ENCODE data around the gene SDCCAG8. TPM values are rescaled to one million over a fixed set of nuclear protein-coding genes. Genes with fewer than 3 reads are reported as not detected.

Gene SDCCAG8
- total RNA-seq, 4 donors from 2014 or later = 30.3 to 131 (median 55.4) TPM

DNA sequence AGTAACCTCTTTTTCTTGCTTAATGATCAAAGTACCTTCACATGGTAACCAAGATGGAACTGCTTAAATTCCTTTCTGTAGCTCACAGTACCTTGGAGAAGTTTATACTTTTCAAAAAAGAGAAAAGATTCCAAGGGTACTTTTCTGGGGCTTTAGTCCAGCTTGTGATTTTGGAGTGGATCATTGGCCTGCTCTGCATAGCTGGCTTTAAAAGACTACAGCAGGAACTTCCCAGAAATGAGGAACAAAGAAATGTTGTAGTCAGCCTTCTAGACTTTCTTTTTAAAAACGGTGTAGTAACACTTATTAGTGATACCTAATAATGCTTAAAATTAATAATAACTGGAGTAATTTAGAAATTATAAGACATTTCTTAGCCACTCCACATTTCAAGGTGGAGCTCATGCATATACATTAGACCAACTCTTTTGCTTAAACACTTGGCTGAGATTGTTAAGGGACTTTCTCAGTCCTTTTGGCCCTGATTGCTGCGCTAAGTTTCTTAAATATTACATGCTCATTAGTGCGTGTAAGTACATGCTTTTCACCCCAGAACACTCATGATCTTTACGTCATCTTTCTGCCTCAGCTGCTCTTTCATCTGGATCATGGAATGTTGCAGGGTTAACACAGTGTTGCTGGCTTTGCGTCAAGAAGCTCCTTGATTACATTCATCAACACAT, 57.3 kb downstream of the SDCCAG8 start:
- TF ChIP-seq, protein P1, sequence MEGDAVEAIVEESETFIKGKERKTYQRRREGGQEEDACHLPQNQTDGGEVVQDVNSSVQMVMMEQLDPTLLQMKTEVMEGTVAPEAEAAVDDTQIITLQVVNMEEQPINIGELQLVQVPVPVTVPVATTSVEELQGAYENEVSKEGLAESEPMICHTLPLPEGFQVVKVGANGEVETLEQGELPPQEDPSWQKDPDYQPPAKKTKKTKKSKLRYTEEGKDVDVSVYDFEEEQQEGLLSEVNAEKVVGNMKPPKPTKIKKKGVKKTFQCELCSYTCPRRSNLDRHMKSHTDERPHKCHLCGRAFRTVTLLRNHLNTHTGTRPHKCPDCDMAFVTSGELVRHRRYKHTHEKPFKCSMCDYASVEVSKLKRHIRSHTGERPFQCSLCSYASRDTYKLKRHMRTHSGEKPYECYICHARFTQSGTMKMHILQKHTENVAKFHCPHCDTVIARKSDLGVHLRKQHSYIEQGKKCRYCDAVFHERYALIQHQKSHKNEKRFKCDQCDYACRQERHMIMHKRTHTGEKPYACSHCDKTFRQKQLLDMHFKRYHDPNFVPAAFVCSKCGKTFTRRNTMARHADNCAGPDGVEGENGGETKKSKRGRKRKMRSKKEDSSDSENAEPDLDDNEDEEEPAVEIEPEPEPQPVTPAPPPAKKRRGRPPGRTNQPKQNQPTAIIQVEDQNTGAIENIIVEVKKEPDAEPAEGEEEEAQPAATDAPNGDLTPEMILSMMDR (IDR thresholded peaks at IDR 0.05) = no peak
- no peak for TF ChIP-seq POLR2A (IDR thresholded peaks at IDR 0.05)
- H3K9me3 ChIP-seq = no peaks in the 10 kb centered on the region
- H3K4me3 ChIP-seq = no peak overlapping the region
- DNase-seq = no peak
- no peaks in the 10 kb centered on the region for H3K27me3 ChIP-seq
- H3K4me1 ChIP-seq = no peaks in the 10 kb centered on the region
- H3K27ac ChIP-seq = peak overlapping the region in 2 of 4 donors; percentile 8 to 38
- peaks cover 0 to 12% (median 0%) of the 10 kb centered on the region in 3 donors for H3K36me3 ChIP-seq

DNA sequence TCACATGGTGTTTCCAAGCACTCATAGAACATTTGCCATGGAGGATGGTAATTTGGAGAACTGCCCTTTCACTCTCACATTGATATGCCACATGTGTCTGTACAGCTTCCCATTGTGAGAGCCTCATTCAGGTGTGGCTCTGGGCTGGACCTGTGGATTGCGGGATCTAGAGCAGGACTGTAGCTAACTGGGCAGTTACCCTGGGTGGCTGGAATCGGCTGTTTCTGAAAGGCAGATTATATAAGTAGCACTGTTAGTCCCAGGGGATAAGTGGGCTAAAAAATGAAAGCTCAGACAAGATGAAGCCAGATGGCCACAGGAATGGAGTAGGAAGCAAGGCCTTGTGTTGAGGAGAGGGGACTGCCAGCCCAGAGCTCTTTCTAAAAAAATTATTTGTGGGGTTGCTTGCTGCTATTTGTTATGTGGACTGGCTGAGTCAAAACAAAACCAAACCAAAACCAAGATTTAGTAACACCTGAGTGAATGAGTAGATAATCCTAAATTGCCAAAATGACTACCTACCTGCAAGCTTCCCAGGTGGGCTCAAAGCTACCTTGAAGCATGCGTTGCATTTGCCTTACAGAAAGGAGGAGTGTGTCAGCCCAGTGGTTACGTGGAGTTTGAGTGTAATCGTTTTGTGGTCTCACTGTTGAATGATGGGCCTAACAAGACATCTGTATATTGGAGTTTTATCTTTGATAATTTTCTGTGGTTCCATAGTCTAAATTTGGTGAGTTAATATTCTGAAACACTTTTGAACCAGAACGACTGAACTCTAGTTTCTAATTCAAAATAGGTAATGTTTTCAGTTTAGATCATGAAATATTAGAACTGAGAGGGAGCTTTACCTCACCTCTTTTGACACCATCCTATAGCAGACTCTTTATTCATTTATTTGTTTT, 58.0 kb downstream of the SDCCAG8 start:
- Histone ChIP-seq H3K4me1 (no peaks in the 10 kb centered on the region), H3K27ac (peak overlapping the region in 2 of 4 donors; percentile 8 to 38), H3K9me3 (no peaks in the 10 kb centered on the region), H3K4me3 (no peak overlapping the region), H3K36me3 (peaks cover 0 to 16% (median 0%) of the 10 kb centered on the region in 3 donors), H3K27me3 (no peaks in the 10 kb centered on the region)
- no peak for DNase-seq
- no peak for TF ChIP-seq POLR2A (IDR thresholded peaks at IDR 0.05)
- TF ChIP-seq, protein P1 (IDR thresholded peaks at IDR 0.05) = no peak

DNA sequence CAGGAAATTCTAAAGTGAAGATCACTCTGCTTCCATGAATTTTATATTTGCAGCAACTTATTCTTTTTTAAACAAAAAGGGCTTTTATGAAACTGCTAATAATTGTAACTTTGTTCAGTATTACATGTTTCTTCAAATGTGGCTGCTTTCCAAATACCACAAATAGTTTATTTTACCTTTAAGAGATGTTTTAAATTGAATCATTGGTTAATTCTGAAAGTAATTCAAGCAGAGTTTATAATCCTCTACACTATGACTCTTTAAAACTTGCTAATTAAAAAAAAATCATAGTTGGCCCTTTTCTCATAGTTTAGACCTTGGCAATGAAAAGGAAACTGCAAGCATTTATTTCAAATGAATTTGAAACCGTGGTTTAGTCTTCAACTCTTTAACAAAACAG, 59.6 kb downstream of the SDCCAG8 start:
- Histone ChIP-seq H3K27ac (no peak overlapping the region), H3K4me3 (no peak overlapping the region), H3K36me3 (peaks cover 0 to 16% (median 0%) of the 10 kb centered on the region in 3 donors), H3K4me1 (no peaks in the 10 kb centered on the region), H3K27me3 (no peaks in the 10 kb centered on the region), H3K9me3 (no peaks in the 10 kb centered on the region)
- TF ChIP-seq, protein P1 (IDR thresholded peaks at IDR 0.05) = no peak
- TF ChIP-seq POLR2A (IDR thresholded peaks at IDR 0.05) = no peak
- DNase-seq = no peak

DNA sequence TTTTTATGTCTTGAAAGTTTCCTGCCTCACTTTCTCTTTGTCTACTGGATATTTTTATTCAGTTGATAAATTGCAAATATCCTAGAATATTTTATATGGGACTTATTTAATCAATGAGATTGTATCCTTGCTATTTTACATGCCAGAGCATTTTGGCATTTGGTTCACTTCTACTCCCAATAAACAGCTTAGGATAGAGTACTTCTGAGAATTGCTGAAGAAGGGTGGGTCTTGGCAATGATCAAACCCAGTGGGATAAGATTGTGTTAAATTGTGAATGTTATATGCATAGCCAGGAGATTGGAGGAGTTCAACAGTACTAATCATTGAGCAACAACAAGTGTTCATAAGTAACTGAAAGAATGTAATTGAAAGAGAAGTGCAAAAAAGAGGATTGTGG, 60.1 kb downstream of the SDCCAG8 start:
- no peak for DNase-seq
- no peaks in the 10 kb centered on the region for H3K4me1 ChIP-seq
- TF ChIP-seq POLR2A (IDR thresholded peaks at IDR 0.05) = no peak
- TF ChIP-seq, protein P1 (IDR thresholded peaks at IDR 0.05) = no peak

DNA sequence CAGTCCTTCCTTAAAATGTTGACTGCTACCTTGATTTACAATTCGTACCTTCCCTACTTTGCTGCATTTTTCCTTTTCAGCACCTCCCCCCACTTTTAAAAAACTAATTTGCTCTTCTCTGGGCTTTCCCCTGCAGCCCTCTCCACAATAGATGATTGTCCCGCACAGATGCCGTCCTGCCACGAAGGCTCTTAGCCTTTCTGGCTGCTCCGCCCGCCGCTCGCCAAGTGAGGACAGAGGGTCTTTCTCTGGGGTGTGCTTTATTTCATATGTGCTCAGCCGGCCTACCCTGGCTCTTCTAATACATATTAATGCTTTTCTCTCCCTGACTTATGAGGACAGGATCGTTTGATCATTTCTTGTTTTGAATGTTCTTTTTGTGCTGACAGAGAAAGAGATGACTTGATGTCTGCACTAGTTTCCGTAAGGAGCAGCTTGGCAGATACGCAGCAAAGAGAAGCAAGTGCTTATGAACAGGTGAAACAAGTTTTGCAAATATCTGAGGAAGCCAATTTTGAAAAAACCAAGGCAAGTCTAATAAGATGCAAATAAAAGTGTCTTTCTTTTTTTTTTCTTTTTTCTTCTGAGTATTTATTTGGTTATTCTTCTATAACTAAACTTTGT, 60.6 kb downstream of the SDCCAG8 start:
- peaks cover 0 to 16% (median 0%) of the 10 kb centered on the region in 3 donors for H3K36me3 ChIP-seq
- TF ChIP-seq, protein P1 (IDR thresholded peaks at IDR 0.05) = no peak
- H3K27me3 ChIP-seq = no peaks in the 10 kb centered on the region
- H3K27ac ChIP-seq = no peak overlapping the region
- DNase-seq = no peak
- no peak overlapping the region for H3K4me3 ChIP-seq
- H3K4me1 ChIP-seq = no peaks in the 10 kb centered on the region
- H3K9me3 ChIP-seq = no peaks in the 10 kb centered on the region

More for the DNA sequence above, 60.1 kb downstream of the SDCCAG8 start:
- Histone ChIP-seq H3K9me3 (no peaks in the 10 kb centered on the region), H3K27me3 (no peaks in the 10 kb centered on the region), H3K27ac (no peak overlapping the region), H3K36me3 (peaks cover 0 to 16% (median 0%) of the 10 kb centered on the region in 3 donors), H3K4me3 (no peak overlapping the region)

Measured in Peyer's patch (tissue), 4 donors.